Measurements from ENCODE around the gene GIPC2. TPM values are rescaled to one million over a fixed set of nuclear protein-coding genes. Genes with fewer than 3 reads are reported as not detected.

Gene GIPC2
- total and polyA plus RNA-seq, 12 donors = 10.6 to 53.4 (median 32.5) TPM

GRCh38 chr1:78145105-78145580 lies 99.4 kb downstream of the GIPC2 start:
- no peaks in the 10 kb centered on the region for H3K9me3 ChIP-seq (replicated peaks in 1 of 3)
- intact Hi-C loops (cut with DNase I) = loop anchor here in 1 of 2 donors (5.0 kb wide), 1 partner anchor 462 kb away; no protein-coding TSS in a partner anchor
- no peaks in the 10 kb centered on the region for H3K4me1 ChIP-seq (replicated peaks in 1 of 2)
- no peak overlapping the region for H3K4me3 ChIP-seq
- no peak overlapping the region for H3K27ac ChIP-seq
- DNase-seq = peak; percentile 40 to 82 (median 66)
- WGBS, 4 donors = 0 to 12% (median 5%) methylated on average over 2 of the region's 2 CpGs
- no peaks in the 10 kb centered on the region for H3K27me3 ChIP-seq
- H3K36me3 ChIP-seq (replicated peaks in 1 of 2) = no peaks in the 10 kb centered on the region
- TF ChIP-seq POLR2A (IDR thresholded peaks at IDR 0.05) (no peak), CTCF (IDR thresholded peaks at IDR 0.05) (peak; percentile 77 to 90 (median 83))

GRCh38 chr1:78146205-78146771 lies 100.5 kb downstream of the GIPC2 start:
- Histone ChIP-seq H3K36me3 (replicated peaks in 1 of 2) (no peaks in the 10 kb centered on the region), H3K9me3 (replicated peaks in 1 of 3) (no peaks in the 10 kb centered on the region), H3K27ac (no peak overlapping the region), H3K4me1 (replicated peaks in 1 of 2) (no peaks in the 10 kb centered on the region), H3K4me3 (no peak overlapping the region), H3K27me3 (no peaks in the 10 kb centered on the region)
- WGBS, 4 donors = 52 to 87% (median 63%) methylated on average over 2 of the region's 2 CpGs
- TF ChIP-seq POLR2A (IDR thresholded peaks at IDR 0.05) (no peak), CTCF (IDR thresholded peaks at IDR 0.05) (no peak)
- no peak for DNase-seq
- intact Hi-C loops (cut with DNase I) = loop anchor here in 1 of 2 donors (5.0 kb wide), 1 partner anchor 461 kb away; no protein-coding TSS in a partner anchor

GRCh38 chr1:78147031-78147430 lies 101.3 kb downstream of the GIPC2 start:
- TF ChIP-seq CTCF (IDR thresholded peaks at IDR 0.05) = no peak
- no peak for TF ChIP-seq POLR2A (IDR thresholded peaks at IDR 0.05)
- no peak overlapping the region for H3K4me3 ChIP-seq
- no peaks in the 10 kb centered on the region for H3K27me3 ChIP-seq
- DNase-seq = no peak
- WGBS, 4 donors = 90 to 97% (median 95%) methylated on average over 5 of the region's 5 CpGs
- H3K9me3 ChIP-seq (replicated peaks in 1 of 3) = no peaks in the 10 kb centered on the region
- H3K27ac ChIP-seq = no peak overlapping the region
- H3K36me3 ChIP-seq (replicated peaks in 1 of 2) = no peaks in the 10 kb centered on the region
- no peaks in the 10 kb centered on the region for H3K4me1 ChIP-seq (replicated peaks in 1 of 2)
- intact Hi-C loops (cut with DNase I) = loop anchor here in 1 of 2 donors (5.0 kb wide), 1 partner anchor 460 kb away; no protein-coding TSS in a partner anchor

GRCh38 chr1:78153092-78153736 lies 107.4 kb downstream of the GIPC2 start:
- Histone ChIP-seq H3K27ac (no peak overlapping the region), H3K36me3 (replicated peaks in 1 of 2) (no peaks in the 10 kb centered on the region), H3K4me3 (no peak overlapping the region), H3K27me3 (no peaks in the 10 kb centered on the region), H3K9me3 (replicated peaks in 1 of 3) (no peaks in the 10 kb centered on the region), H3K4me1 (replicated peaks in 1 of 2) (no peaks in the 10 kb centered on the region)
- no peak for DNase-seq
- WGBS, 4 donors = 69 to 82% (median 76%) methylated on average over 2 to 4 of the region's 4 CpGs
- intact Hi-C loops (cut with DNase I) = no loop called here
- TF ChIP-seq POLR2A (IDR thresholded peaks at IDR 0.05) (no peak), CTCF (IDR thresholded peaks at IDR 0.05) (no peak)

All from adrenal gland (tissue), 12 donors.